PC-3 (cell line): ENCODE results near the gene EIF4EBP2. TPM values are rescaled to one million over a fixed set of nuclear protein-coding genes. Genes with fewer than 3 reads are reported as not detected.

Experiments used
- ATAC-seq: fragments of 200-7000 bp; cut with Tn5 transposase; 2 replicates; pipeline ENCODE4 v1.9.1; 2020; ENCODE audit warnings: mild to moderate bottlenecking, moderate library complexity
- BruUV-seq: library from RNA; stranded (reverse); fragments of 400-500 nt; replicated peaks from 2 replicates; lab custom pipeline; 2021; lab: Mats Ljungman, UMichigan
- CTCF ChIA-PET: fragments of 300-600 bp; sonication (Branson Sonifier 250); formaldehyde crosslinking; loops from one replicate; lab custom pipeline; 2022; ENCODE audit warnings: antibody characterized with exemption; lab: Charles Lee
- POLR2A ChIA-PET: fragments of 300-600 bp; sonication (Branson Sonifier 250); formaldehyde crosslinking; loops from one replicate; lab custom pipeline; 2022; ENCODE audit warnings: antibody characterized with exemption; ENCODE audit not compliant: unreplicated experiment; lab: Charles Lee
- DNase-seq: peaks from one replicate; pipeline ENCODE4 v3.0.0-alpha.2; 2015
- H2AFZ ChIP-seq: fragments of 300-600 bp; sonication (generic); 2 replicates; pipeline ENCODE4 v1.6.0; 2016; ENCODE audit warnings: antibody characterized with exemption, low read length
- H3F3A ChIP-seq: fragments of 300-600 bp; sonication (generic); one replicate; pipeline ENCODE4 v1.6.0; 2017; ENCODE audit warnings: antibody characterized with exemption, low read length, control low read depth, mild to moderate bottlenecking; ENCODE audit not compliant: unreplicated experiment
- H3K27ac ChIP-seq: fragments of 300-600 bp; sonication (generic); 2 replicates; pipeline ENCODE4 v1.5.1; 2016; ENCODE audit warnings: mild to moderate bottlenecking, low read length
- H3K27me3 ChIP-seq: fragments of 300-600 bp; sonication (generic); 2 replicates; pipeline ENCODE4 v1.6.1; 2016; ENCODE audit warnings: low read length, mixed read lengths
- H3K36me3 ChIP-seq: fragments of 300-600 bp; sonication (generic); 2 replicates; pipeline ENCODE4 v1.6.1; 2016; ENCODE audit warnings: low read depth, mixed run types, low read length, mixed read lengths
- H3K4me1 ChIP-seq: fragments of 300-600 bp; sonication (generic); 2 replicates; pipeline ENCODE4 v1.5.1; 2016; ENCODE audit warnings: low read length; ENCODE audit not compliant: insufficient read depth
- H3K4me2 ChIP-seq: fragments of 300-600 bp; sonication (generic); 2 replicates; pipeline ENCODE4 v1.6.0; 2016; ENCODE audit warnings: low read length
- H3K4me3 ChIP-seq: fragments of 300-600 bp; sonication (generic); 2 replicates; pipeline ENCODE4 v1.5.1; 2016; ENCODE audit warnings: mild to moderate bottlenecking, low read length, mixed read lengths
- H3K79me2 ChIP-seq: fragments of 300-600 bp; sonication (generic); 2 replicates; pipeline ENCODE4 v1.6.1; 2017; ENCODE audit warnings: low read length, mixed read lengths
- H3K9ac ChIP-seq: fragments of 300-600 bp; sonication (generic); 2 replicates; pipeline ENCODE4 v1.6.0; 2016; ENCODE audit warnings: mild to moderate bottlenecking, low read length
- H3K9me2 ChIP-seq: fragments of 300-600 bp; sonication (generic); replicated peaks from 2 replicates; pipeline ENCODE4 v1.6.1; 2016; ENCODE audit warnings: mixed run types, low read length, mixed read lengths
- H3K9me3 ChIP-seq: fragments of 300-600 bp; sonication (generic); 2 replicates; pipeline ENCODE4 v1.6.1; 2016; ENCODE audit warnings: low read length, mixed read lengths
- H4K20me1 ChIP-seq: fragments of 300-600 bp; sonication (generic); 2 replicates; pipeline ENCODE4 v1.6.1; 2016; ENCODE audit warnings: low read length, mixed read lengths
- EZH2 ChIP-seq: fragments of 300-600 bp; sonication (generic); IDR thresholded peaks from one replicate; pipeline ENCODE4 v1.6.1; 2017; ENCODE audit warnings: antibody characterized with exemption, mild to moderate bottlenecking, low read length; ENCODE audit not compliant: unreplicated experiment
- EZH2phosphoT487 ChIP-seq: fragments of 300-600 bp; sonication (generic); IDR thresholded peaks from 2 replicates; pipeline ENCODE4 v1.6.1; 2018; ENCODE audit warnings: mild to moderate bottlenecking, antibody characterized with exemption, low read length, borderline replicate concordance
- intact Hi-C: fragments of 100-400 bp; cut with micrococcal nuclease; formaldehyde crosslinking; loops from 2 replicates; pipeline ENCODE4 v1.9.0; 2023
- total RNA-seq: library from RNA; depleted of rRNA; stranded (reverse); fragments of >200 nt; gene quantifications from 2 replicates; pipeline ENCODE4 v1.2.3, GENCODE V29; 2014
- TF ChIP-seq, protein P1 (sequence below): fragments of 300-600 bp; sonication (generic); conservative IDR thresholded peaks from 2 replicates; pipeline ENCODE4 v1.5.1; 2017; ENCODE audit warnings: antibody characterized with exemption, low read depth, mild to moderate bottlenecking, low read length

EIF4EBP2 gene
- total RNA-seq, 1 experiment from 2014 or later: 29.2 TPM

DNA sequence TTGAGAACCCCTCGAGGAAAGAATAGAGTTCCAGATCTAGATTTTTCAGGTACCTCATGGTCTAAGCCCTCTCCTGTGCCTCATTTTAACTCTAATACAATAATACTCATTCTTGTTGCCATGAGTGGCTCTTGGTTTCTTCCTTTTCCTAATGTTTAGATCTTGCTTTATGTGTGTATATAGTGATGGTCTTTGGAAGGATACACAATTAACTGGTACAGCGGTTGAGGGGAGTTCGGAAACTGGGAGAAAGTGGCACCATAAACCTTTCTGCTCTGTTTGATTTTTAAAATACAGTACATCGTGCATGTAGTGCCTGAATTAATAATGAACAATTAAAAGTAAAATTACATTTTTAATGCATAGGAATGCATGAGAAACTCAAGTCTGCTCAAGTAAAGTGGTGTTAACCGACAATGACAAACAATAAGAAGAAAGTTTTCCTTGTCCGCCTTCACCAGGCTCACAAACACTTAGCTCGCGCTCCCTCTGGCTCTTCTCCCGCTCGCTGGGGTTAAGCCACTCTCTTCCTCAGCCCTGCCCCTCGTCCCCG is 386 bp upstream of the EIF4EBP2 start:
- ATAC-seq: peak; percentile 79
- no peaks in the 10 kb centered on the region for H3F3A ChIP-seq
- intact Hi-C loops: loop anchor here (1.0 to 10.0 kb wide), 2 partner anchors 21 to 959 kb away; partner anchors contain the start of gene LRRC20
- BruUV-seq: TSS peak; percentile 54
- no peaks in the 10 kb centered on the region for H3K27me3 ChIP-seq
- no peak for DNase-seq
- peak overlapping the region; percentile 84 for H3K9ac ChIP-seq
- ChIA-PET POLR2A (interaction anchor here (0.6 to 2.3 kb wide), 7 partner anchors 10 to 213 kb away, joined by 3 to 18 read pairs (median 4); no protein-coding TSS in a partner anchor), CTCF (interaction anchor here (0.6 to 3.7 kb wide), 8 partner anchors 9 to 257 kb away, joined by 3 to 36 read pairs (median 5); partner anchors contain the start of gene TYSND1)
- peaks cover 35% of the 10 kb centered on the region for H3K79me2 ChIP-seq
- no peak for TF ChIP-seq EZH2
- peak overlapping the region; percentile 90 for H2AFZ ChIP-seq
- peaks cover 24% of the 10 kb centered on the region for H3K4me1 ChIP-seq
- peak overlapping the region; percentile 75 for H3K4me3 ChIP-seq
- peaks cover 28% of the 10 kb centered on the region for H4K20me1 ChIP-seq
- H3K4me2 ChIP-seq: peak overlapping the region; percentile 90
- no peaks in the 10 kb centered on the region for H3K9me2 ChIP-seq
- no peaks in the 10 kb centered on the region for H3K36me3 ChIP-seq
- no peaks in the 10 kb centered on the region for H3K9me3 ChIP-seq
- H3K27ac ChIP-seq: no peak overlapping the region

DNA sequence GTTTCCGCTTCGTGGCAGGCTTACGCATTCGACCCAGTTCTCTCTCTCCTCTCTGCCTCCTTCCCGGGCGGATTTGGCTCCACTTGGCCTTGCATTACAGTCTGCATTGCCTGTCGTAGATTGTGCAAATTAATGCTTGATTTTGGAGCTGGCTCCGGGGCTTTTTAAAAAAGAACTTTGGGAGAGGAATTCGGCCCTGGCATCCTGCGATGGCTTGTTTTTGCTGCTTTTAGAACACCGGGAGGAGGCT is 767 bp downstream of the EIF4EBP2 start:
- peak overlapping the region; percentile 18 for H3K27ac ChIP-seq
- H3K4me3 ChIP-seq: peak overlapping the region; percentile 75
- CTCF ChIA-PET: interaction anchor here (0.5 to 3.7 kb wide), 9 partner anchors 15 to 258 kb away, joined by 3 to 36 read pairs (median 4); partner anchors contain the start of gene TYSND1
- H3K27me3 ChIP-seq: no peaks in the 10 kb centered on the region
- peak overlapping the region; percentile 57 for H2AFZ ChIP-seq
- TSS peak; percentile 68 for BruUV-seq
- H3K4me1 ChIP-seq: peaks cover 24% of the 10 kb centered on the region
- peak; percentile 7; the same call in 1 of the 2 replicates for ATAC-seq
- intact Hi-C loops: loop anchor here (1.0 to 10.0 kb wide), 2 partner anchors 17 to 960 kb away; no protein-coding TSS in a partner anchor
- H4K20me1 ChIP-seq: peaks cover 39% of the 10 kb centered on the region
- TF ChIP-seq, protein P1, sequence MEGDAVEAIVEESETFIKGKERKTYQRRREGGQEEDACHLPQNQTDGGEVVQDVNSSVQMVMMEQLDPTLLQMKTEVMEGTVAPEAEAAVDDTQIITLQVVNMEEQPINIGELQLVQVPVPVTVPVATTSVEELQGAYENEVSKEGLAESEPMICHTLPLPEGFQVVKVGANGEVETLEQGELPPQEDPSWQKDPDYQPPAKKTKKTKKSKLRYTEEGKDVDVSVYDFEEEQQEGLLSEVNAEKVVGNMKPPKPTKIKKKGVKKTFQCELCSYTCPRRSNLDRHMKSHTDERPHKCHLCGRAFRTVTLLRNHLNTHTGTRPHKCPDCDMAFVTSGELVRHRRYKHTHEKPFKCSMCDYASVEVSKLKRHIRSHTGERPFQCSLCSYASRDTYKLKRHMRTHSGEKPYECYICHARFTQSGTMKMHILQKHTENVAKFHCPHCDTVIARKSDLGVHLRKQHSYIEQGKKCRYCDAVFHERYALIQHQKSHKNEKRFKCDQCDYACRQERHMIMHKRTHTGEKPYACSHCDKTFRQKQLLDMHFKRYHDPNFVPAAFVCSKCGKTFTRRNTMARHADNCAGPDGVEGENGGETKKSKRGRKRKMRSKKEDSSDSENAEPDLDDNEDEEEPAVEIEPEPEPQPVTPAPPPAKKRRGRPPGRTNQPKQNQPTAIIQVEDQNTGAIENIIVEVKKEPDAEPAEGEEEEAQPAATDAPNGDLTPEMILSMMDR: no peak
- no peaks in the 10 kb centered on the region for H3F3A ChIP-seq
- H3K9me3 ChIP-seq: no peaks in the 10 kb centered on the region
- POLR2A ChIA-PET: interaction anchor here (0.7 to 2.3 kb wide), 3 partner anchors 17 to 228 kb away, joined by 5 to 18 read pairs (median 14); no protein-coding TSS in a partner anchor
- H3K36me3 ChIP-seq: peaks cover 2% of the 10 kb centered on the region; the same call in 1 of the 2 replicates
- DNase-seq: no peak
- H3K9ac ChIP-seq: peak overlapping the region; percentile 84
- H3K79me2 ChIP-seq: peaks cover 46% of the 10 kb centered on the region
- no peaks in the 10 kb centered on the region for H3K9me2 ChIP-seq
- peak overlapping the region; percentile 90 for H3K4me2 ChIP-seq

DNA sequence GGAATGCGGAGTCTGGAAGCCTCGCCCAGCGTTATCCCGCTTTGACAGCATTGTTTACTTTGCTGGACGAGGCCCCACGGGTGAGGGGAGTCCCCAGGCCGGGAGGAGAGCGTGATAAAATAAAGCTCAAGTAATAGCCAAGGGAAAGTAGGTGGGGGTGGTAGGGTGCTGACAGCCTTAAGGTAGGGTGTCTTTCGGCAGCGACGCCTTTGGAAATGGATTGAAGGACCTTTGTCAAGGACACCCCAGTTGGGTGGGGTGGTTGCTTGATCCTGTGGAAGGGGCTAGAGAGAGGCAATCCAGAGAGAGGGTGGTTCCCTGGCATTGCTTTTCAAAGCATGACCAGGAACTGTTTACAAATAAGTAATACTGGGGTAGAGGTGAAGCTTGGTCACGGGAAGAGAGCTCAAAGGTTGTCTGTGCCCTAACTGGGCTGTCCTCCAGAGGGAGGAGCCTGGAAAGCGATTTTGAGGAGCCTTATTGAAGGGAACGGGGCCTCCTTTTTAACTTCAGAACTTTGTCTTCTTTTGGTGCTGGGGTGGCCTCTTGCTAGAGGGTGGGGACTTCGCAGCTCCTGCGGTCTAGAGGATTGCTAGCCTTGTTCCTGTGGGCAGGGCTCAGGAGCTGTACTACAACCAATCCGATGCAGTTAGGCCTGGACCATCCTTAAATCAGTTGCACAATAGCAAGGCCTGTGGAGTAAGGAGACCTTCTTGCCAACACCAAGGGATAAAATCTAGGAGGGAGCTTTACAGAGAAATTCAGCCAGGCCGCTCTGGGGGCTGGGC is 1.3 kb downstream of the EIF4EBP2 start:
- Histone ChIP-seq H3K9me3 (no peaks in the 10 kb centered on the region), H3F3A (no peaks in the 10 kb centered on the region), H3K4me1 (peaks cover 24% of the 10 kb centered on the region), H2AFZ (peak overlapping the region; percentile 57; the same call in 1 of the 2 replicates), H3K27me3 (no peaks in the 10 kb centered on the region), H3K9me2 (no peaks in the 10 kb centered on the region), H3K4me3 (peak overlapping the region; percentile 75), H3K79me2 (peaks cover 51% of the 10 kb centered on the region), H3K36me3 (peaks cover 2% of the 10 kb centered on the region; the same call in 1 of the 2 replicates), H3K4me2 (peak overlapping the region; percentile 90), H4K20me1 (peaks cover 41% of the 10 kb centered on the region), H3K27ac (peak overlapping the region; percentile 18), H3K9ac (peak overlapping the region; percentile 84)
- ChIA-PET CTCF (interaction anchor here (0.5 to 3.7 kb wide), 11 partner anchors 16 to 259 kb away, joined by 3 to 36 read pairs (median 4); partner anchors contain the start of gene TYSND1), POLR2A (interaction anchor here (0.5 to 2.3 kb wide), 3 partner anchors 18 to 277 kb away, joined by 4 to 18 read pairs (median 14); no protein-coding TSS in a partner anchor)
- TSS peak; percentile 63 for BruUV-seq
- peak; percentile 94 for DNase-seq
- peak; percentile 69 for ATAC-seq
- intact Hi-C loops: loop anchor here (1.0 to 10.0 kb wide), 2 partner anchors 18 to 960 kb away; no protein-coding TSS in a partner anchor
- TF ChIP-seq EZH2phosphoT487 (no peak), EZH2 (no peak)
- TF ChIP-seq, protein P1: no peak
